Activated T-helper 17 cell treated with anti-CD3 and anti-CD28 coated beads, Interleukin-2, amount 50 U/mL, for 72 hours (primary cell): Measurements from ENCODE around the gene CD200. TPM values are rescaled to one million over a fixed set of nuclear protein-coding genes. Genes with fewer than 3 reads are reported as not detected.

Experiments
- ATAC-seq: fragments of 150-1000 bp; cut with Tn5 transposase; replicated peaks from 2 replicates; pipeline ENCODE4 v1.10.0; 2021; ENCODE audit warnings: mild to moderate bottlenecking, moderate library complexity
- H3K27ac Mint-ChIP-seq: one replicate; pipeline ENCODE4 v1.8.0; 2022; ENCODE audit warnings: mixed read lengths
- H3K27me3 Mint-ChIP-seq: one replicate; pipeline ENCODE4 v1.8.0; 2022; ENCODE audit warnings: mixed read lengths
- H3K36me3 Mint-ChIP-seq: one replicate; pipeline ENCODE4 v1.8.0; 2022; ENCODE audit warnings: low read depth, mild to moderate bottlenecking, mixed read lengths
- H3K4me1 Mint-ChIP-seq: one replicate; pipeline ENCODE4 v1.8.0; 2022; ENCODE audit warnings: mixed read lengths
- H3K4me3 Mint-ChIP-seq: one replicate; pipeline ENCODE4 v1.8.0; 2022; ENCODE audit warnings: mild to moderate bottlenecking, mixed read lengths
- H3K9me3 Mint-ChIP-seq: one replicate; pipeline ENCODE4 v1.8.0; 2022; ENCODE audit warnings: mixed read lengths
- total RNA-seq, 2 donors: library from RNA; stranded (reverse); gene quantifications; one replicate each; pipeline ENCODE4 v1.2.3, GENCODE V29; 2022

Gene CD200
- 10 to 100 TPM in 1 of 2 donors, 1 to 10 TPM in 1; 5.1 to 26.8 TPM for total RNA-seq

DNA sequence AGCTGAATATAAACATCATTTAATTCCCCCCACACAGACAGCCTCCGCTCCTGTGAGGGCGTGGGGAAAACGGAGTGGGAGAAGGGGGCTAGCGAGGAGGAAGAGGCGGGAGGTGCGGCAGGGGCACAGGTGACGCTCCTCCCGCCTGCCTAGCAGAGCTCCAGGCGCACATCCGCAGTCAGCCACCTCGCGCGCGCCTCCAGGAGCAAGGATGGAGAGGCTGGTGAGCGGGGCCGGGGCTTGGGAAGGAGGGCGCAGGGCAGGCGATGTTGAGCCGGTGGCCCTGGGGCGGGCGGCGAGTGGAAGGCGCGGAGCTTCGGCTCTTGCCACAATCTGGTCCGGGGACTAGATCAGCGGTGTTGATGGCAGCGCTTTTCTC is at the start of gene CD200:
Gene CD200, plus strand, starts transcription at position 155 of the 379 bp plus-strand sequence. Its CDS starts 57 bp downstream, at position 212.
- peak; percentile 82 for ATAC-seq
- Mint-ChIP-seq H3K4me1 (peaks cover 21% of the 10 kb centered on the region), H3K36me3 (peaks cover 23% of the 10 kb centered on the region), H3K9me3 (no peaks in the 10 kb centered on the region), H3K27ac (peak within 1 kb of the TSS; percentile 74), H3K27me3 (no peaks in the 10 kb centered on the region), H3K4me3 (peak within 1 kb of the TSS; percentile 92)

- no peak overlapping the region for H3K27ac Mint-ChIP-seq
These were observed 43.9 kb upstream of the CD200 start for GRCh38 chr3:112289011-112289410.

DNA sequence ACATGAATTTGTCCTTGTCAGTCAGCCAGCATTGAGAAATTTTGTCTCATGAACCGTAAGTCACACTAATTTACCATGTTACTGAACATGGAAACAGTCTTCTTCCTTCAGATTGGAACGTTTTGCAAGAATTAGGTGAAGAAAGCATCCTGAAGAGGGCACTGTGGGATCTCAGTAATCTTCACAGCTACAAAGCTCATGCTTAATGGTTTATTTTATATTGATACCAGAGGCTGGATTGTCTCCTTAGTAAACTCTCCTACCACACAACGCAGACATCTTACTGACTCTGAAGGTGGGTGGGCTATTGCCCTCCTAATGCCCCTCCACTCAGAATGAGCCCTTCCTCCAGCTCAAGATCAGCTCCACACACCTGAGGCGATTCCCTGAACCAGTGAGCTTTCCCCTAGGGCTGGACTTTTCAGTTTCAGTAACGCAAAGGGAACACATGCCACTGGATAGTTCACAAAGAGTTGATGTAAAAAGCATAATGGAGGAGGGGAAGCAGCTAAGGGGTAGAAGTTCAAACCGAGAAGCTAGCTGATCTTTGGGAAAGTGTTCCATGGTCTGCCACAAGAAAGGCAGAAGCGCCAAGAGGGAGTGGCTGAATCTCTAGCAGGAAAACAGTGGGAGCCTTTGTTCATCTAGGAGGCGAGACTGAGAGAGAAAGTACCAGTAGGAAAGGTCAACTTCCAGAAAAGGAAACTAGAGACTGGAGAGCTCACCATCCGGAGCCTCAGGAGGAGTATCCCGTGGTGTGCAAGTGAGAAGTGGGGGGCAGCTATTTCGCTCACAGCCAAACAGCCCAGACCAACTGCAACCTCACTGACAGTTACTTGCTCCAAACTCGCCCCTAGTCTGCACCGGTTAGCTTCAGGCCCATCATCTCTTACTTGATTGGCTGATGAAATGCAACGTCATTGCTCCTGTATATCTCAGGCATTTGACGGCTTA is 39.3 kb upstream of the CD200 start, which contains the start of gene SLC9C1:
Gene SLC9C1, minus strand, starts transcription at position 849 of the 954 bp plus-strand sequence. CDS start 7,425 bp downstream, outside the sequence.
- ATAC-seq: peak; percentile 66
- no peak within 1 kb of the TSS for H3K27ac Mint-ChIP-seq

More at GRCh38 chr3:112289011-112289410, 43.9 kb upstream of the CD200 start:
- H3K27me3 Mint-ChIP-seq: no peaks in the 10 kb centered on the region
- peaks cover 5% of the 10 kb centered on the region for H3K4me1 Mint-ChIP-seq
- H3K36me3 Mint-ChIP-seq: no peaks in the 10 kb centered on the region
- H3K9me3 Mint-ChIP-seq: no peaks in the 10 kb centered on the region
- ATAC-seq: no peak
- H3K4me3 Mint-ChIP-seq: no peak overlapping the region

GRCh38 chr3:112297714-112298113 is 35.2 kb upstream of the CD200 start:
- ATAC-seq: peak; percentile 12
- Mint-ChIP-seq H3K27me3 (no peaks in the 10 kb centered on the region), H3K9me3 (no peaks in the 10 kb centered on the region), H3K4me1 (peaks cover 11% of the 10 kb centered on the region), H3K27ac (no peak overlapping the region), H3K4me3 (peak overlapping the region; percentile 51), H3K36me3 (no peaks in the 10 kb centered on the region)

More for the DNA sequence above, 39.3 kb upstream of the CD200 start, which contains the start of gene SLC9C1:
- Mint-ChIP-seq H3K36me3 (no peaks in the 10 kb centered on the region), H3K27me3 (no peaks in the 10 kb centered on the region), H3K4me1 (peaks cover 11% of the 10 kb centered on the region), H3K9me3 (no peaks in the 10 kb centered on the region), H3K4me3 (peak within 1 kb of the TSS; percentile 57)

- no peaks in the 10 kb centered on the region for H3K36me3 Mint-ChIP-seq
- ATAC-seq: no peak
- peaks cover 6% of the 10 kb centered on the region for H3K4me1 Mint-ChIP-seq
- no peaks in the 10 kb centered on the region for H3K9me3 Mint-ChIP-seq
- no peak overlapping the region for H3K4me3 Mint-ChIP-seq
- no peaks in the 10 kb centered on the region for H3K27me3 Mint-ChIP-seq
- no peak overlapping the region for H3K27ac Mint-ChIP-seq
These were observed 34.2 kb upstream of the CD200 start for GRCh38 chr3:112298781-112299180.

GRCh38 chr3:112302150-112302830 is 30.7 kb upstream of the CD200 start:
- Mint-ChIP-seq H3K27ac (no peak overlapping the region), H3K36me3 (no peaks in the 10 kb centered on the region), H3K4me1 (peaks cover 6% of the 10 kb centered on the region), H3K9me3 (no peaks in the 10 kb centered on the region), H3K27me3 (no peaks in the 10 kb centered on the region), H3K4me3 (no peak overlapping the region)
- no peak for ATAC-seq

GRCh38 chr3:112302881-112303763 is 29.8 kb upstream of the CD200 start:
- Mint-ChIP-seq H3K36me3 (no peaks in the 10 kb centered on the region), H3K4me3 (no peak overlapping the region), H3K27ac (no peak overlapping the region), H3K27me3 (no peaks in the 10 kb centered on the region), H3K4me1 (peaks cover 4% of the 10 kb centered on the region), H3K9me3 (no peaks in the 10 kb centered on the region)
- ATAC-seq: peak; percentile 50

DNA sequence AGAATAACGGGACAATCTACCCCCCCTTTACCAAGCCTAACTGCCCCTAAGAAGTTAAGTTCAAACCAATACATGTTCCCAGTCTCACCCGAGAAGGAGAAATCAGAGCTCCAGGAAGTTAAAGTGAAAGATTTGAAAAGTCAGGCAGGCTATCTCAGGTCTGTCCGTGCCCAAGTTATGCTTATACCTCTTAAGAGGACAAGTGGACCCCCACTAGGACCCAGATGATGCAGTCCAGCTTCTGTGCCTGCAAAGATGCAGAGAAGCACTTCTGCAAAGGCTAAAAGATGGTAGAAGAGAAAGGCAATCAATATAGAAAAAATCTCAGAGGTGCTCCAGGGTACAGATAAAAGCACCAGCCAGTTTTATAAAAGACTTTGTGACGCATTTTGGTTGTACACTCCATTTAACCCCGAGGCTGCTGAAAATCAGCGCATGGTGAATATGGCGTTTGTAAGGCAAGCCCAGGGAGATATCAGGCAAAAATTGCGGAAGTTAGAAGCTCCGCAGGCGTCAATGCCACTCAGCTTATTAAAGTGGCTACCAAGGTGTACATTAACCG is 29.1 kb upstream of the CD200 start:
- no peaks in the 10 kb centered on the region for H3K4me1 Mint-ChIP-seq
- H3K27me3 Mint-ChIP-seq: no peaks in the 10 kb centered on the region
- no peaks in the 10 kb centered on the region for H3K9me3 Mint-ChIP-seq
- ATAC-seq: peak; percentile 50
- H3K4me3 Mint-ChIP-seq: no peak overlapping the region
- no peaks in the 10 kb centered on the region for H3K36me3 Mint-ChIP-seq
- no peak overlapping the region for H3K27ac Mint-ChIP-seq

DNA sequence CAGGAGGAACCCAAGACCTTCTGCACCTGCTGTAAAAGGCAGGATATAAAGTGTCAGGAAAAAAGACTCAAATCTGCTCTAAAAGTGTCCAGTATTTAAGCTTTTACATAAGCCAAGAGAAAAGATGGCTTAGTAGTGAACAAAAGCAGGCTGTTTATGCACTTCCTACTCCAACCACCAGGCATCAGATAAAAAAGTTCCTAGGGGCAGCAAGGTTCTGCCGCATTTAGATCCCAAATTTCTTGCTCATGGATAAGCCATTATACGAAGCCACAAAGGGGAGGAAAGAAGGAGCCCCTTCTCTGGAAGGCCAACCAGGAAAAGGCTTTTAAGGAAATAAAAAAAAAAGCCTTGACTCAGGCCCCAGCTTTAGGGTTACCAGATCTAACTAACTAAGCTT is 28.3 kb upstream of the CD200 start:
- H3K27me3 Mint-ChIP-seq: no peaks in the 10 kb centered on the region
- no peaks in the 10 kb centered on the region for H3K4me1 Mint-ChIP-seq
- H3K4me3 Mint-ChIP-seq: no peak overlapping the region
- no peaks in the 10 kb centered on the region for H3K36me3 Mint-ChIP-seq
- no peak overlapping the region for H3K27ac Mint-ChIP-seq
- no peaks in the 10 kb centered on the region for H3K9me3 Mint-ChIP-seq
- no peak for ATAC-seq

DNA sequence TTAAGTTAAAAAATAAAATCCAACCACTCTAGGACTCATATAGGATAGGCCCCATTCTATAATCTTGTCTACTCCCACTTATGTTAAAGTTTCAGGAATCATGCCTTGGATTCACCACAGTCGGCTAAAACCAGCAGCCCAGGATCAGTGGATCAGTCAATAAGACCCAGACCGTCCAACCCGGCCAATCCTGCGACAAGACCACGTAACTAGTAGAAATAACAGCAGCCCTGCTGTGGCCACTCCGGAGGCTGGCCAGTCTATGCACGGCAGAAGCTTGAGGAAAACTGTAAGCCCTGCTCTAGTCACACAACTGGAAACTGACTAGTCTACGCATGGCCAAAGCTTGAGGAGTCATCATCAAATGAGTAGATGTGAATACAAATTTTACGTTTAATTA is 26.1 kb upstream of the CD200 start:
- no peak for ATAC-seq
- H3K4me1 Mint-ChIP-seq: no peaks in the 10 kb centered on the region
- H3K9me3 Mint-ChIP-seq: no peaks in the 10 kb centered on the region
- no peak overlapping the region for H3K4me3 Mint-ChIP-seq
- no peaks in the 10 kb centered on the region for H3K36me3 Mint-ChIP-seq
- no peak overlapping the region for H3K27ac Mint-ChIP-seq
- H3K27me3 Mint-ChIP-seq: no peaks in the 10 kb centered on the region

DNA sequence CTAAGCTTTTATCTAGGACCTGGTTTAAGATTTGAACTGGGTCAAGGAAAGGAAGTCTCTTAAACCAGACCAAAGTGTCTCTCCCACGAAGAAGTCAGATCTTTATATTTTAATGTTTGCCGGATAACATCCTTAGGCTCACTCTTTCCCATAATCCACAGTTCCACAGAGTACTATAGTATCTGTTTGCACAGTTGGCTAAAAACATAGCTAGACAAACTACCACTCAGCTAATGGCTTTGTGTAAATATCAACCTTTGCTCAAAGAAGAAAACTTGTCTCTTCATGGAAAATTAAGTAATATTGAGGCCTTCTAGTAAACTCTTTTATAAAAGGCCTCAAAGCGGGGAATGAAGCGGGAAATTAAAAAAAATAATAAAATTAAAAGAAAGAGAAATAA is 25.4 kb upstream of the CD200 start:
- ATAC-seq: no peak
- Mint-ChIP-seq H3K4me1 (no peaks in the 10 kb centered on the region), H3K27ac (no peak overlapping the region), H3K27me3 (no peaks in the 10 kb centered on the region), H3K4me3 (no peak overlapping the region), H3K36me3 (no peaks in the 10 kb centered on the region), H3K9me3 (no peaks in the 10 kb centered on the region)

- no peaks in the 10 kb centered on the region for H3K9me3 Mint-ChIP-seq
- H3K27me3 Mint-ChIP-seq: no peaks in the 10 kb centered on the region
- no peaks in the 10 kb centered on the region for H3K4me1 Mint-ChIP-seq
- H3K36me3 Mint-ChIP-seq: no peaks in the 10 kb centered on the region
- ATAC-seq: no peak
- H3K27ac Mint-ChIP-seq: no peak overlapping the region
- no peak overlapping the region for H3K4me3 Mint-ChIP-seq
These were observed 24.6 kb upstream of the CD200 start for GRCh38 chr3:112308151-112308911.

GRCh38 chr3:112314649-112315048 is 18.3 kb upstream of the CD200 start:
- no peaks in the 10 kb centered on the region for H3K4me1 Mint-ChIP-seq
- H3K4me3 Mint-ChIP-seq: no peak overlapping the region
- H3K9me3 Mint-ChIP-seq: no peaks in the 10 kb centered on the region
- no peak overlapping the region for H3K27ac Mint-ChIP-seq
- H3K27me3 Mint-ChIP-seq: peaks cover 5% of the 10 kb centered on the region
- H3K36me3 Mint-ChIP-seq: no peaks in the 10 kb centered on the region
- ATAC-seq: no peak
